GM10248 (cell line): ENCODE data around the gene LHPP.
"Not testable (repeated sequence)": the region's sequence is repeated elsewhere in the genome, so short reads cannot be mapped to it uniquely, and the experiment has no call there.

ENCODE experiments used
- CTCF ChIA-PET: fragments of 300-600 bp; sonication (Branson Sonifier 250); formaldehyde crosslinking; extraction: SDS; loops from one replicate; lab custom pipeline; 2021; ENCODE audit warnings: antibody characterized with exemption; lab: Yijun Ruan, JAX
- POLR2A ChIA-PET: fragments of 350-650 bp; sonication (Branson Sonifier 250); formaldehyde crosslinking; extraction: SDS; loops from one replicate; lab custom pipeline; 2020; ENCODE audit warnings: antibody characterized with exemption; lab: Yijun Ruan, JAX
- DNase-seq: peaks from one replicate; pipeline ENCODE4 v3.0.0; 2012; ENCODE audit errors: extremely low spot score
- TF ChIP-seq, protein P1 (sequence below): IDR thresholded peaks from 2 replicates; pipeline ENCODE4 v1.5.1; 2012; ENCODE audit warnings: mild to moderate bottlenecking, low read depth; ENCODE audit errors: extremely low read depth, missing control alignments, control extremely low read depth

Gene LHPP

DNA sequence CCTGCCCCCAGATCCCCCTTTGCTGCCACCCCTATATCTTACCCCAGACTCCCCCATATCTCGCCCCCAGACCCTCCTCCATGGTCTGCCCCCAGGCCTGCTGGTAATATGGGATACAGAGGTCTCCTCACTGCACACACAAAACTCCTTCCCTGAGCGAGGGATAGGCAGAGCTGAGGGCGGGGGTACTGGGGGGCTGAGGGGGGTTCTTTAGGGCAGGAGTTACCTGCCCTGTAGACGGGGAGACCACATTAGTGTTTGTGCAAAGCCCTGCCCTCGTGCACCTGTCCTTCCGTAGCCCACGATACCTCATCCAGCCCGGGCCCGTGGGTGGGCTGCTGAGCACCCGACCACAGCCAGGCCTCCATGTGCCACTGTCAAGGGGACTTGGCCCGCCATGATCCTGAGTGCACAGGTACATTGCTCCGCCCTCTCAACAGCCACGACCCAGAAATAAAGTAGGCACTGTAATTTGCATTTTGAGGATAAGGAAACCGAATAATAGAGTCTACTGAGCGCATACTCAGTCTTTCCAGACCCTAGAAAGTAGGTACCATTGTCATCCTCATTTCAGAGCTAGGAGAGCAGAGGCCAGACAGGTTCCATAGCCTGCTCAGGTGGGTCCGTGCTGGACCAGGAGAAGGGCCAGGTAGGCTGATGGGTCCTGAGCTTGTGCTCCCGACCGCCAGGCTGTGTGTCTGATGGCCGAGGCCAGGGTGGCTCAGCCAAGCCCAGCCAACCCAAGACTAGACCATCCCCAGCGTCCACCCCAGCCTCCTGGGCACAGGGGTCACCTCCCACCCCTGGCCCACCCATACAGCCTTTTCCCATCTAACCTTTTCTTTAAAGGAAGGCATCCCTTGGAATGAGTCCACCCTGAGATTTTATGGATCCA, 115.2 kb downstream of the LHPP start:
- TF ChIP-seq, protein P1, sequence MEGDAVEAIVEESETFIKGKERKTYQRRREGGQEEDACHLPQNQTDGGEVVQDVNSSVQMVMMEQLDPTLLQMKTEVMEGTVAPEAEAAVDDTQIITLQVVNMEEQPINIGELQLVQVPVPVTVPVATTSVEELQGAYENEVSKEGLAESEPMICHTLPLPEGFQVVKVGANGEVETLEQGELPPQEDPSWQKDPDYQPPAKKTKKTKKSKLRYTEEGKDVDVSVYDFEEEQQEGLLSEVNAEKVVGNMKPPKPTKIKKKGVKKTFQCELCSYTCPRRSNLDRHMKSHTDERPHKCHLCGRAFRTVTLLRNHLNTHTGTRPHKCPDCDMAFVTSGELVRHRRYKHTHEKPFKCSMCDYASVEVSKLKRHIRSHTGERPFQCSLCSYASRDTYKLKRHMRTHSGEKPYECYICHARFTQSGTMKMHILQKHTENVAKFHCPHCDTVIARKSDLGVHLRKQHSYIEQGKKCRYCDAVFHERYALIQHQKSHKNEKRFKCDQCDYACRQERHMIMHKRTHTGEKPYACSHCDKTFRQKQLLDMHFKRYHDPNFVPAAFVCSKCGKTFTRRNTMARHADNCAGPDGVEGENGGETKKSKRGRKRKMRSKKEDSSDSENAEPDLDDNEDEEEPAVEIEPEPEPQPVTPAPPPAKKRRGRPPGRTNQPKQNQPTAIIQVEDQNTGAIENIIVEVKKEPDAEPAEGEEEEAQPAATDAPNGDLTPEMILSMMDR, result no peak
- DNase-seq, result no peak
- POLR2A ChIA-PET, result no interaction called here
- CTCF ChIA-PET, result no interaction called here

DNA sequence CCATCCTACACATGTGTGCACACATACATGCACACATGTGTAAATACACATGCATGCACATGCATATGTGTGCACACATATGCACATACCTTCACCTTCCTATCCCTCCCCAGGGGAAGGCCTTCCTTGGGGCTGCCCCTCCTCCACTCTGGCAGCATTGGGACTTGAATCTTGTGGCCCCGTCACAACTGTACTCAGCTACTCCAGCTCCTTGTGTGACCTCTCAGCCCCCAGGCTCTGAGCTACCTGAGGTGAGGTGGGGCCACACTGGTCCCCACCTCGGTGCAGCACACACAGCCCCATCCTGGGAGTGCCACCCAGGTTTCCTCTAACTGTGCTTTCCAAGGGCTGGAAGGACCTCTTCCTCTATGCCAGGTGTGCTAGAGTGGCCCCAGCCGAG, 116.0 kb downstream of the LHPP start:
- TF ChIP-seq, protein P1, result no peak
- POLR2A ChIA-PET, result no interaction called here
- CTCF ChIA-PET, result no interaction called here
- DNase-seq, result no peak

DNA sequence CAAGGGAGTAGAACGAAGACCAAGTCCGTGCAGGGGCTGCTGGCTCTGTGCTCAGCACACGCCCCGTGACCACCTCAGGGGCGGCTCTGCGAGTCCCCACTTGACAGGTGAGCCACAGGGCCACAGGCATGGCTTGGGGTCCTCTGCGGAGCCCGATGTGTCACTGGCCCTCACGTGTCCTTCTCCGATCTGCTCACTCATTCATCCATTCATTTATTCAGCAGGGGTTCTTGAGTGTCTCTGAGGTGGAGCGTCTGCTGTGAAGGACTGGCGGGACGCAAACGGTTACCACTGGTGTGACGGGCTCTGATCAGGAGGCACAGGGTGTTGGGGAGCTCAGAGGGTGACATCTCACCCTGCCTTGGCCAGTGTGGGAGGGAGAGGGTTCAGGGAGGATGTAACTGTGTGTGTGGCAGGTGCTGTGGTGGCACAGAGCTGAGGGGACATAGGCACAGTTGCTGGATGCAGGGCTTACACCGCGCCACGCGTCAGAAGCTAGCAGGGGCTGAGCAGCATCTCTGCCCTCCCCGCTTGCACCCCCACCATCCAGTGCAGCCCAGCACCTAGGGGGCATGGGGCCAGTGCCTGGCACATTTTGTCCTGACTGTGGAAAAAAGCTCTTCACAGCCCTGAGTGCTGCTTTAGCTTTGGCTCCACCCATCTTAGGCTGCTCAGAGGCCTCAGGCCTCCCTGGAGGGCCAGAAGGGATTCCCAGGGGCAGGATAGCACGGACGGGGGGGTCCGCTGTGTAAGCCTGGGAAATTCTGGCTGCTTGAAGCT, 116.8 kb downstream of the LHPP start:
- CTCF ChIA-PET, result no interaction called here
- TF ChIP-seq, protein P1, result no peak
- DNase-seq, result no peak
- POLR2A ChIA-PET, result no interaction called here

GRCh38 chr10:124579011-124579399, 117.4 kb downstream of the LHPP start:
- POLR2A ChIA-PET, result no interaction called here
- no peak for DNase-seq
- CTCF ChIA-PET, result interaction anchor here (2.1 kb wide), 1 partner anchor 14 kb away, joined by 4 read pairs; no protein-coding TSS in a partner anchor
- TF ChIP-seq, protein P1, result no peak

DNA sequence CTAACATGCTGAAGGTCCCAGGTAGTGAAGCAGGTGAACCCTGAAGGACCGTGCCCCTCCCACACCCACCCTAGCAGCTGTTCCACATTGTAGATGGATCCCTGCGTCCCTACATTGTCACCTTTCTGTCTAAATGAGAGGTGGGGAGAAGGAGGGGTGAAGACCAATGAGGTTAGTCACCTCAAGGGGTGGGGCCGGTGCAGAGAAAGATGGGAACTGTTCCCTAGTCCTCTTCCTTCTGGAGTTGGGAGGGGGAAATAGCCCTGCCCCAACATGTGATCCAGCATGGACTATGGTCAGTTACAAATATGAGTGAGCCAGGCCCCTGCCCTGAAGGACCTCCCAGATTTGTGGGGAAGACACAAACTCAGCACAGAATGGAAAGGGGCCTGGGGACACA, 124.5 kb downstream of the LHPP start:
- no peak for DNase-seq
- CTCF ChIA-PET, result interaction anchor here (0.9 kb wide), 1 partner anchor 47 kb away, joined by 3 read pairs; no protein-coding TSS in a partner anchor
- POLR2A ChIA-PET, result no interaction called here
- TF ChIP-seq, protein P1, result no peak

DNA sequence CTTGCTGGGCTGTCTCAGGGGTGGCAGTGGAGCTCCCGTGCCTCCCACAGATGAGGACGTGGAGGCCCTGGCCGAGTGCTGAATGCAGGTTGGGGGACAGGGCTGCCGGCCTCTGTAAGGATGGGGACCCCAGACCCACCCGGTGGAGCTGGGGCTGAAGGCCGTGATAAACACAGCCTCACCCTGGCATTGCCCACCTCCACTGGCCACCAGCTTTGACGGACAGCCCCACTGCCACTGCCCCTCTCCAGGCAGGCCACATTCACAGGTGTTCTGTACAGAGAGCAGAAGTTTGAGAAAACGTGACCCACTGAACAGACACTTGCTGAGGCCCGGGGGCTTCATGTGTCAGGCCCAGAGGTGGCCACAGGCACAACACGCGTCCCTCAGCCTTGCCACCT, 126.2 kb downstream of the LHPP start:
- TF ChIP-seq, protein P1, result no peak
- POLR2A ChIA-PET, result no interaction called here
- CTCF ChIA-PET, result interaction anchor here (1.6 kb wide), 1 partner anchor 13 kb away, joined by 4 read pairs; no protein-coding TSS in a partner anchor
- no peak for DNase-seq

GRCh38 chr10:124588341-124588735, 126.7 kb downstream of the LHPP start:
- POLR2A ChIA-PET, DNase-seq: not testable (repeated sequence)
- CTCF ChIA-PET, result interaction anchor here (1.6 kb wide), 1 partner anchor 12 kb away, joined by 4 read pairs; no protein-coding TSS in a partner anchor
